HCT116 (cell line): Measurements from ENCODE around the gene HS6ST3. TPM values are rescaled to one million over a fixed set of nuclear protein-coding genes. Genes with fewer than 3 reads are reported as not detected.

ENCODE experiments used
- ATAC-seq: fragments of 200-7000 bp; cut with Tn5 transposase; 2 replicates; pipeline ENCODE4 v1.9.1; 2020; ENCODE audit warnings: mild to moderate bottlenecking, moderate library complexity
- BruUV-seq: library from RNA; stranded (reverse); fragments of 400-500 nt; replicated peaks from 2 replicates; lab custom pipeline; 2021; lab: Mats Ljungman, UMichigan
- CTCF ChIA-PET: fragments of 300-600 bp; sonication (Branson Sonifier 250); formaldehyde crosslinking; loops from one replicate; lab custom pipeline; 2021; ENCODE audit warnings: antibody characterized with exemption; lab: Charles Lee
- POLR2A ChIA-PET: fragments of 300-600, 350-600 bp; sonication (Branson Sonifier 250); formaldehyde crosslinking; loops from one replicate; lab custom pipeline; 2021; ENCODE audit warnings: antibody characterized with exemption; lab: Charles Lee
- RAD21 ChIA-PET, 2 experiments: fragments of 300-600 bp; sonication (Branson Sonifier 250); formaldehyde crosslinking; loops; one replicate each; lab custom pipeline; 2023; ENCODE audit warnings: low total read pairs in 2 of 2; ENCODE audit not compliant: uncharacterized antibody in 2 of 2, unreplicated experiment in 2 of 2, low non-redundant PET in 1 of 2; lab: Charles Lee
- DNase-seq: peaks from one replicate; pipeline ENCODE4 v3.0.0-alpha.2; 2010; ENCODE audit warnings: low read depth, low spot score
- H2AFZ ChIP-seq: fragments of 200-600 bp; shearing (Covaris generic), sonication (generic); 2 replicates; pipeline ENCODE4 v1.6.1; 2017; ENCODE audit warnings: low read depth, mixed run types, mixed read lengths, antibody characterized with exemption, low read length; ENCODE audit not compliant: poor library complexity, severe bottlenecking
- H3K27ac ChIP-seq: 2 replicates; pipeline ENCODE4 v1.5.1; 2012; ENCODE audit warnings: low read depth, low read length
- H3K27me3 ChIP-seq: fragments of 200-600 bp; sonication (generic); 2 replicates; pipeline ENCODE4 v1.6.1; 2016; ENCODE audit warnings: mixed run types, low read length, mixed read lengths; ENCODE audit not compliant: insufficient read depth
- H3K36me3 ChIP-seq, 2 experiments: fragments of 200-500 bp in 1 of 2; fragments of 200-600 bp in 1 of 2; sonication (Bioruptor generic) in 1 of 2; sonication (generic) in 1 of 2; 2 replicates each; pipeline versions ENCODE4 v1.5.1 to v1.6.1; 2014 to 2016; ENCODE audit warnings: low read length in 2 of 2, inconsistent platforms in 1 of 2, mixed read lengths in 1 of 2, mixed run types in 1 of 2; ENCODE audit not compliant: insufficient read depth in 2 of 2, control insufficient read depth in 1 of 2
- H3K4me1 ChIP-seq, 2 experiments: fragments of 200-600 bp in 1 of 2; sonication (generic) in 1 of 2; 2 replicates each; pipeline versions ENCODE4 v1.5.1 to v1.6.1; 2012 to 2017; ENCODE audit warnings: low read length in 2 of 2, inconsistent platforms in 1 of 2, mild to moderate bottlenecking in 1 of 2, mixed read lengths in 1 of 2, mixed run types in 1 of 2, moderate library complexity in 1 of 2; ENCODE audit not compliant: insufficient read depth in 2 of 2, control insufficient read depth in 1 of 2
- H3K4me2 ChIP-seq: fragments of 200-600 bp; sonication (generic); 2 replicates; pipeline ENCODE4 v1.6.1; 2017; ENCODE audit warnings: mixed run types, low read length, mixed read lengths
- H3K4me3 ChIP-seq, 2 experiments: fragments of 200-600 bp in 1 of 2; sonication (generic) in 1 of 2; replicated peaks in 1 of 2; 2 replicates each; pipeline ENCODE4 v1.5.1; 2011 to 2016; ENCODE audit warnings: low read length in 2 of 2, control low read depth in 1 of 2, low read depth in 1 of 2, mild to moderate bottlenecking in 1 of 2, mixed read lengths in 1 of 2, mixed run types in 1 of 2
- H3K79me2 ChIP-seq: fragments of 200-600 bp; sonication (generic); 2 replicates; pipeline ENCODE4 v1.6.1; 2017; ENCODE audit warnings: mild to moderate bottlenecking, mixed run types, low read length, moderate library complexity, mixed read lengths; ENCODE audit not compliant: insufficient read depth
- H3K9ac ChIP-seq: fragments of 200-600 bp; sonication (generic); 2 replicates; pipeline ENCODE4 v1.6.1; 2016; ENCODE audit warnings: low read length, mixed read lengths
- H3K9me2 ChIP-seq: fragments of 200-600 bp; sonication (generic), shearing (Covaris generic); 2 replicates; pipeline ENCODE4 v1.6.1; 2017; ENCODE audit warnings: mixed run types, mild to moderate bottlenecking, moderate library complexity; ENCODE audit not compliant: insufficient read depth
- H3K9me3 ChIP-seq, 2 experiments: fragments of 200-500 bp in 1 of 2; fragments of 200-600 bp in 1 of 2; sonication (Bioruptor generic) in 1 of 2; sonication (generic) in 1 of 2; 2 replicates each; pipeline ENCODE4 v1.6.1; 2014 to 2017; ENCODE audit warnings: low read length in 2 of 2, mixed read lengths in 2 of 2, inconsistent platforms in 1 of 2, low read depth in 1 of 2, mild to moderate bottlenecking in 1 of 2, mixed run types in 1 of 2, moderate library complexity in 1 of 2; ENCODE audit not compliant: control insufficient read depth in 1 of 2, insufficient read depth in 1 of 2
- H4K20me1 ChIP-seq: fragments of 200-600 bp; sonication (generic), shearing (Covaris generic); 2 replicates; pipeline ENCODE4 v1.6.1; 2017; ENCODE audit warnings: mixed run types, mild to moderate bottlenecking, moderate library complexity; ENCODE audit not compliant: insufficient read depth
- CBX3 ChIP-seq: IDR thresholded peaks from 2 replicates; pipeline ENCODE4 v1.6.1; 2012; ENCODE audit warnings: low read depth
- EGR1 ChIP-seq: IDR thresholded peaks from 2 replicates; pipeline ENCODE4 v1.6.1; 2012; ENCODE audit warnings: low read depth
- ELF1 ChIP-seq: IDR thresholded peaks from 2 replicates; pipeline ENCODE4 v1.6.1; 2012; ENCODE audit warnings: low read depth, borderline replicate concordance
- EZH2 ChIP-seq: fragments of 200-600 bp; sonication (generic); IDR thresholded peaks from 2 replicates; pipeline ENCODE4 v1.6.1; 2017; ENCODE audit warnings: antibody characterized with exemption, mixed run types
- FOSL1 ChIP-seq: IDR thresholded peaks from 2 replicates; pipeline ENCODE4 v1.6.1; 2012; ENCODE audit warnings: low read depth
- JUND ChIP-seq: IDR thresholded peaks from 2 replicates; pipeline ENCODE4 v1.6.1; 2012
- POLR2A ChIP-seq: IDR thresholded peaks from 2 replicates; pipeline ENCODE4 v1.7.0; 2011; ENCODE audit warnings: borderline replicate concordance; ENCODE audit not compliant: insufficient read depth, insufficient read length; ENCODE audit errors: extremely low read depth
- RAD21 ChIP-seq: IDR thresholded peaks from 2 replicates; pipeline ENCODE4 v1.6.1; 2012; ENCODE audit warnings: low read depth, mild to moderate bottlenecking
- SP1 ChIP-seq: IDR thresholded peaks from 2 replicates; pipeline ENCODE4 v1.6.1; 2012; ENCODE audit warnings: low read depth
- SRF ChIP-seq: IDR thresholded peaks from 2 replicates; pipeline ENCODE4 v1.6.1; 2012; ENCODE audit warnings: low read depth
- TCF7L2 ChIP-seq: IDR thresholded peaks from 2 replicates; pipeline ENCODE4 v1.7.0; 2011; ENCODE audit warnings: borderline replicate concordance, inconsistent platforms; ENCODE audit not compliant: insufficient read depth, insufficient read length; ENCODE audit errors: extremely low read depth
- YY1 ChIP-seq: IDR thresholded peaks from 2 replicates; pipeline ENCODE4 v1.6.1; 2011; ENCODE audit warnings: low read length, low read depth, moderate library complexity, mild to moderate bottlenecking; ENCODE audit not compliant: insufficient replicate concordance; ENCODE audit errors: extremely low read depth
- ZFX ChIP-seq: fragments of 450-650 bp; IDR thresholded peaks from 2 replicates; pipeline ENCODE4 v1.6.1; 2017
- ZNF274 ChIP-seq: fragments of 200-500 bp; sonication (Bioruptor generic); IDR thresholded peaks from 2 replicates; pipeline ENCODE4 v1.6.1; 2014; ENCODE audit warnings: mild to moderate bottlenecking, low read depth, low read length, inconsistent platforms
- intact Hi-C: fragments of 100-400 bp; cut with micrococcal nuclease; formaldehyde crosslinking; loops from 2 replicates; pipeline ENCODE4 v1.10.0; 2022
- total RNA-seq: library from RNA; stranded (reverse); gene quantifications from one replicate; pipeline ENCODE4 v1.2.1, GENCODE V29; 2021; ENCODE audit not compliant: unreplicated experiment
- TF ChIP-seq, protein P1 (sequence below): IDR thresholded peaks from 2 replicates; pipeline ENCODE4 v1.6.1; 2012; ENCODE audit warnings: low read depth
- TF ChIP-seq, protein P2 (sequence below), 3 experiments: fragments of 200-600 bp in 1 of 3; sonication (generic) in 1 of 3; IDR thresholded peaks in 2 of 3; conservative IDR thresholded peaks in 1 of 3; 2 replicates each; pipeline ENCODE4 v1.5.1; 2012 to 2017; ENCODE audit warnings: low read depth in 2 of 3, low read length in 2 of 3, antibody characterized with exemption in 1 of 3, borderline replicate concordance in 1 of 3, control low read depth in 1 of 3, mild to moderate bottlenecking in 1 of 3, mixed read lengths in 1 of 3, mixed run types in 1 of 3, moderate library complexity in 1 of 3; ENCODE audit not compliant: insufficient read depth in 1 of 3
- TF ChIP-seq, protein P3 (sequence below): IDR thresholded peaks from 2 replicates; pipeline ENCODE4 v1.6.1; 2012

Gene HS6ST3
- total RNA-seq, 1 experiment from 2014 or later, result 0.10 TPM

DNA sequence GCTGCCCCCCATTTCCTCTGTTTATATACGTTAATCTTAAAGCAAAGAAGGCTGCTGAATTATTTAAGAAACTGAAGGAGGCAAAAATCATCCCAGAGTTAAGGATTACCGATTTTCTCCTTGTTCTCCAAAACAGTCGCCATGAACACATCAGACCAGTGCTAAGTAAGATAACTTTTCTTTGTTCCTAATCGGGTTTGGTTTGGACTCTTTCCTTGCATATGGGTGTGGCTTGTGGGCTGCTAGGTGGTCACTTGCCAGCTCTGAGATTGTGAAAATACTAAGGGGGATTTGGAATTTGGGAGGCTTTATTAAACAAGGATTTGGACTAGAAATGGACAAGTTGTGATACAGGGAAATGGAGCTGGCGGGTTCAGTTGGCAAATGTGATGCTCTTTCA, 692.3 kb downstream of the HS6ST3 start:
- H2AFZ ChIP-seq, result no peak overlapping the region
- no peak for DNase-seq
- H3K4me2 ChIP-seq, result no peak overlapping the region
- POLR2A ChIA-PET, result no interaction called here
- no peak for TF ChIP-seq TCF7L2
- no peak for TF ChIP-seq ZFX
- TF ChIP-seq, protein P1, sequence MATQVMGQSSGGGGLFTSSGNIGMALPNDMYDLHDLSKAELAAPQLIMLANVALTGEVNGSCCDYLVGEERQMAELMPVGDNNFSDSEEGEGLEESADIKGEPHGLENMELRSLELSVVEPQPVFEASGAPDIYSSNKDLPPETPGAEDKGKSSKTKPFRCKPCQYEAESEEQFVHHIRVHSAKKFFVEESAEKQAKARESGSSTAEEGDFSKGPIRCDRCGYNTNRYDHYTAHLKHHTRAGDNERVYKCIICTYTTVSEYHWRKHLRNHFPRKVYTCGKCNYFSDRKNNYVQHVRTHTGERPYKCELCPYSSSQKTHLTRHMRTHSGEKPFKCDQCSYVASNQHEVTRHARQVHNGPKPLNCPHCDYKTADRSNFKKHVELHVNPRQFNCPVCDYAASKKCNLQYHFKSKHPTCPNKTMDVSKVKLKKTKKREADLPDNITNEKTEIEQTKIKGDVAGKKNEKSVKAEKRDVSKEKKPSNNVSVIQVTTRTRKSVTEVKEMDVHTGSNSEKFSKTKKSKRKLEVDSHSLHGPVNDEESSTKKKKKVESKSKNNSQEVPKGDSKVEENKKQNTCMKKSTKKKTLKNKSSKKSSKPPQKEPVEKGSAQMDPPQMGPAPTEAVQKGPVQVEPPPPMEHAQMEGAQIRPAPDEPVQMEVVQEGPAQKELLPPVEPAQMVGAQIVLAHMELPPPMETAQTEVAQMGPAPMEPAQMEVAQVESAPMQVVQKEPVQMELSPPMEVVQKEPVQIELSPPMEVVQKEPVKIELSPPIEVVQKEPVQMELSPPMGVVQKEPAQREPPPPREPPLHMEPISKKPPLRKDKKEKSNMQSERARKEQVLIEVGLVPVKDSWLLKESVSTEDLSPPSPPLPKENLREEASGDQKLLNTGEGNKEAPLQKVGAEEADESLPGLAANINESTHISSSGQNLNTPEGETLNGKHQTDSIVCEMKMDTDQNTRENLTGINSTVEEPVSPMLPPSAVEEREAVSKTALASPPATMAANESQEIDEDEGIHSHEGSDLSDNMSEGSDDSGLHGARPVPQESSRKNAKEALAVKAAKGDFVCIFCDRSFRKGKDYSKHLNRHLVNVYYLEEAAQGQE, result no peak
- TF ChIP-seq EGR1, result no peak
- TF ChIP-seq RAD21, result no peak
- no peak for TF ChIP-seq EZH2
- no peak for TF ChIP-seq CBX3
- no peak for TF ChIP-seq POLR2A
- no peak for TF ChIP-seq SP1
- TF ChIP-seq YY1, result no peak
- TF ChIP-seq FOSL1, result no peak
- TF ChIP-seq ELF1, result no peak
- TF ChIP-seq SRF, result no peak
- no peak for TF ChIP-seq JUND
- TF ChIP-seq, protein P2, sequence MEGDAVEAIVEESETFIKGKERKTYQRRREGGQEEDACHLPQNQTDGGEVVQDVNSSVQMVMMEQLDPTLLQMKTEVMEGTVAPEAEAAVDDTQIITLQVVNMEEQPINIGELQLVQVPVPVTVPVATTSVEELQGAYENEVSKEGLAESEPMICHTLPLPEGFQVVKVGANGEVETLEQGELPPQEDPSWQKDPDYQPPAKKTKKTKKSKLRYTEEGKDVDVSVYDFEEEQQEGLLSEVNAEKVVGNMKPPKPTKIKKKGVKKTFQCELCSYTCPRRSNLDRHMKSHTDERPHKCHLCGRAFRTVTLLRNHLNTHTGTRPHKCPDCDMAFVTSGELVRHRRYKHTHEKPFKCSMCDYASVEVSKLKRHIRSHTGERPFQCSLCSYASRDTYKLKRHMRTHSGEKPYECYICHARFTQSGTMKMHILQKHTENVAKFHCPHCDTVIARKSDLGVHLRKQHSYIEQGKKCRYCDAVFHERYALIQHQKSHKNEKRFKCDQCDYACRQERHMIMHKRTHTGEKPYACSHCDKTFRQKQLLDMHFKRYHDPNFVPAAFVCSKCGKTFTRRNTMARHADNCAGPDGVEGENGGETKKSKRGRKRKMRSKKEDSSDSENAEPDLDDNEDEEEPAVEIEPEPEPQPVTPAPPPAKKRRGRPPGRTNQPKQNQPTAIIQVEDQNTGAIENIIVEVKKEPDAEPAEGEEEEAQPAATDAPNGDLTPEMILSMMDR (IDR thresholded peaks at IDR 0.05 in 2 of 3, conservative IDR thresholded peaks at IDR 0.05 in 1 of 3; ENCODE audit: borderline replicate concordance in 1 of 3, insufficient read depth in 1 of 3, low read depth in 2 of 3, low read length in 2 of 3), result no peak
- TF ChIP-seq, protein P3, sequence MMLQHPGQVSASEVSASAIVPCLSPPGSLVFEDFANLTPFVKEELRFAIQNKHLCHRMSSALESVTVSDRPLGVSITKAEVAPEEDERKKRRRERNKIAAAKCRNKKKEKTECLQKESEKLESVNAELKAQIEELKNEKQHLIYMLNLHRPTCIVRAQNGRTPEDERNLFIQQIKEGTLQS, result no peak
- no peak for TF ChIP-seq ZNF274
- H3K36me3 ChIP-seq, result no peaks in the 10 kb centered on the region
- no peaks in the 10 kb centered on the region for H4K20me1 ChIP-seq
- H3K4me1 ChIP-seq, result no peaks in the 10 kb centered on the region
- no TSS peak for BruUV-seq
- ATAC-seq, result no peak
- intact Hi-C loops, result no loop called here
- H3K27ac ChIP-seq, result no peak overlapping the region
- no peak overlapping the region for H3K4me3 ChIP-seq
- RAD21 ChIA-PET, result no interaction called here
- no peaks in the 10 kb centered on the region for H3K9me3 ChIP-seq
- H3K79me2 ChIP-seq, result no peaks in the 10 kb centered on the region
- H3K9ac ChIP-seq, result no peak overlapping the region
- CTCF ChIA-PET, result no interaction called here
- H3K9me2 ChIP-seq, result no peaks in the 10 kb centered on the region
- H3K27me3 ChIP-seq, result peaks cover 13% of the 10 kb centered on the region; the same call in 1 of the 2 replicates
